MCF 10A (cell line): ENCODE results near the gene GBA3. TPM values are rescaled to one million over a fixed set of nuclear protein-coding genes. Genes with fewer than 3 reads are reported as not detected.

Experiments
- BruUV-seq: library from RNA; stranded (reverse); fragments of 400-500 nt; replicated peaks from 2 replicates; lab custom pipeline; 2021; lab: Mats Ljungman, UMichigan
- CTCF ChIA-PET: fragments of 300-600 bp; sonication (Branson Sonifier 250); formaldehyde crosslinking; extraction: SDS; loops from one replicate; lab custom pipeline; 2021; ENCODE audit warnings: antibody characterized with exemption, inconsistent platforms; lab: Yijun Ruan, JAX
- POLR2A ChIA-PET: fragments of 300-600, 350-650 bp; sonication (Branson Sonifier 250); formaldehyde crosslinking; extraction: SDS; loops from one replicate; lab custom pipeline; 2020; ENCODE audit warnings: antibody characterized with exemption, inconsistent platforms; lab: Yijun Ruan, JAX
- DNase-seq: peaks from one replicate; pipeline ENCODE4 v3.0.0-alpha.2; 2018; ENCODE audit not compliant: unreplicated experiment
- H3K27ac Mint-ChIP-seq: one replicate; pipeline ENCODE4 v1.8.0; 2022; ENCODE audit warnings: mild to moderate bottlenecking, low read depth, mixed read lengths; ENCODE audit not compliant: unreplicated experiment
- H3K27me3 Mint-ChIP-seq: one replicate; pipeline ENCODE4 v1.8.0; 2022; ENCODE audit warnings: mixed read lengths; ENCODE audit not compliant: insufficient read depth, unreplicated experiment
- H3K36me3 Mint-ChIP-seq: one replicate; pipeline ENCODE4 v1.8.0; 2022; ENCODE audit warnings: mild to moderate bottlenecking, moderate library complexity, mixed read lengths; ENCODE audit not compliant: insufficient read depth, unreplicated experiment
- H3K4me1 Mint-ChIP-seq: one replicate; pipeline ENCODE4 v1.8.0; 2022; ENCODE audit warnings: mixed read lengths; ENCODE audit not compliant: insufficient read depth, unreplicated experiment
- H3K4me3 Mint-ChIP-seq: one replicate; pipeline ENCODE4 v1.8.0; 2022; ENCODE audit warnings: mild to moderate bottlenecking, moderate library complexity, mixed read lengths; ENCODE audit not compliant: unreplicated experiment
- H3K9me3 Mint-ChIP-seq: one replicate; pipeline ENCODE4 v1.8.0; 2022; ENCODE audit warnings: mixed read lengths; ENCODE audit not compliant: unreplicated experiment
- CTCF ChIP-seq: fragments of 200-600 bp; IDR thresholded peaks from one replicate; pipeline ENCODE4 v1.8.0; 2022; ENCODE audit warnings: antibody characterized with exemption, mild to moderate bottlenecking; ENCODE audit not compliant: unreplicated experiment
- intact Hi-C: fragments of 100-400 bp; cut with micrococcal nuclease; formaldehyde crosslinking; loops from 2 replicates; pipeline ENCODE4 v1.14.1; 2022
- total RNA-seq: library from RNA; stranded (reverse); gene quantifications from 2 replicates; pipeline ENCODE4 v1.2.3, GENCODE V29; 2022

Gene GBA3
- total RNA-seq, 1 experiment from 2014 or later = not detected

- Mint-ChIP-seq H3K27ac (no peak overlapping the region), H3K36me3 (no peaks in the 10 kb centered on the region), H3K4me1 (no peaks in the 10 kb centered on the region), H3K27me3 (no peaks in the 10 kb centered on the region), H3K4me3 (no peak overlapping the region), H3K9me3 (no peaks in the 10 kb centered on the region)
- TF ChIP-seq CTCF = no peak
- intact Hi-C loops = no loop called here
- BruUV-seq = no TSS peak
- ChIA-PET POLR2A (no interaction called here), CTCF (no interaction called here)
- no peak for DNase-seq
These were observed 42.0 kb upstream of the GBA3 start for GRCh38 chr4:22650771-22651170.

- H3K4me1 Mint-ChIP-seq = no peaks in the 10 kb centered on the region
- intact Hi-C loops = no loop called here
- no peak for TF ChIP-seq CTCF
- BruUV-seq = no TSS peak
- ChIA-PET CTCF (no interaction called here), POLR2A (interaction anchor here (0.6 to 0.7 kb wide), 2 partner anchors 79 to 512 kb away, joined by 3 read pairs; no protein-coding TSS in a partner anchor)
- H3K27me3 Mint-ChIP-seq = no peaks in the 10 kb centered on the region
- H3K9me3 Mint-ChIP-seq = no peaks in the 10 kb centered on the region
- H3K4me3 Mint-ChIP-seq = no peak overlapping the region
- DNase-seq = no peak
- H3K27ac Mint-ChIP-seq = no peak overlapping the region
- H3K36me3 Mint-ChIP-seq = no peaks in the 10 kb centered on the region
These were observed 39.0 kb upstream of the GBA3 start for GRCh38 chr4:22653752-22654151.

- no peak for DNase-seq
- Mint-ChIP-seq H3K4me1 (no peaks in the 10 kb centered on the region), H3K9me3 (no peaks in the 10 kb centered on the region), H3K36me3 (no peaks in the 10 kb centered on the region), H3K4me3 (no peak overlapping the region), H3K27me3 (no peaks in the 10 kb centered on the region), H3K27ac (no peak overlapping the region)
- ChIA-PET CTCF (interaction anchor here (0.6 to 1.0 kb wide), 3 partner anchors 10 to 256 kb away, joined by 3 read pairs; no protein-coding TSS in a partner anchor), POLR2A (no interaction called here)
- no TSS peak for BruUV-seq
- no peak for TF ChIP-seq CTCF
- intact Hi-C loops = no loop called here
These were observed 31.3 kb upstream of the GBA3 start for GRCh38 chr4:22661443-22661842.

GRCh38 chr4:22667332-22667940, 25.3 kb upstream of the GBA3 start:
- H3K9me3 Mint-ChIP-seq = no peaks in the 10 kb centered on the region
- no TSS peak for BruUV-seq
- H3K27ac Mint-ChIP-seq = no peak overlapping the region
- ChIA-PET CTCF (interaction anchor here (1.1 kb wide), 1 partner anchor 258 kb away, joined by 3 read pairs; no protein-coding TSS in a partner anchor), POLR2A (interaction anchor here (0.6 kb wide), 1 partner anchor 23 kb away, joined by 3 read pairs; no protein-coding TSS in a partner anchor)
- H3K27me3 Mint-ChIP-seq = no peaks in the 10 kb centered on the region
- intact Hi-C loops = no loop called here
- TF ChIP-seq CTCF = no peak
- DNase-seq = no peak
- no peaks in the 10 kb centered on the region for H3K4me1 Mint-ChIP-seq
- H3K36me3 Mint-ChIP-seq = no peaks in the 10 kb centered on the region
- no peak overlapping the region for H3K4me3 Mint-ChIP-seq
